ENCODE measurements around the gene SRPK2.
"Not testable (repeated sequence)": the region's sequence is repeated elsewhere in the genome, so short reads cannot be mapped to it uniquely, and the experiment has no call there.

The SRPK2 gene

DNA sequence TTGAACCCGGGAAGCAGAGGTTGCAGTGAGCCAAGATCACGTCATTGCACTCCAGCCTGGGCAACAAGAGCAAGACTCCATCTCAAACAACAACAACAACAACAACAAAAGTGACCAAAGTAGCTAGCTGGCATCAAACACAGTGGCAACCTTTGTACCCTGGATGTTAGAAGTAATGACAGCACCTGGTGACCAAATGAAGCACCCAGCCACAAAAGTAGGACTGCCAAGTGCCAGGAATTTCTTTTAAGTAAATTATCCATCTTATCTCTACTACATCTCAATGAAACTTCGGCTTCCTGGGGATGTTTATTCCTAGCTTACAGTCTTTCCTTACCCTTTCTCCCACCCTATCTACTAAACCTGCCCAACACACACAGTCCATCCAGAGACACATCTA, 18.8 kb downstream of the SRPK2 start:
- DNase-seq: no peak

DNA sequence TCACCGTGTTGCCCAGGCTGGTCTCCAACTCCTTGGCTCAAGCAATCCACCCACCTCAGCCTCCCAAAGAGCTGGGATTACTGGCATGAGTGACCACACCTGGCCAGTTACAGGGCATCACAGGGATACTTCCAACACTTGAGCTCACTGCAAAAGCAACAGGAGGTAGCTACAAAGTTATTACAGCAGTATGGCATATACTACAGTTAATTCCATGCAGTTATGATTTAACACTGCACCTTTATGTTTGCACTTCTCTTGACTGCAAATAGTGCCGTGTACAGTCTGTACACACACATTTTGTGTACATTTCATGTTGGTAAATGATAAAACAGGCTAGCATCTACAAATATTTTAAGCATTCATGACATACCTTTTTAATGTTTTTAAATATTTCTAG, 21.3 kb downstream of the SRPK2 start:
- no peak for DNase-seq

DNA sequence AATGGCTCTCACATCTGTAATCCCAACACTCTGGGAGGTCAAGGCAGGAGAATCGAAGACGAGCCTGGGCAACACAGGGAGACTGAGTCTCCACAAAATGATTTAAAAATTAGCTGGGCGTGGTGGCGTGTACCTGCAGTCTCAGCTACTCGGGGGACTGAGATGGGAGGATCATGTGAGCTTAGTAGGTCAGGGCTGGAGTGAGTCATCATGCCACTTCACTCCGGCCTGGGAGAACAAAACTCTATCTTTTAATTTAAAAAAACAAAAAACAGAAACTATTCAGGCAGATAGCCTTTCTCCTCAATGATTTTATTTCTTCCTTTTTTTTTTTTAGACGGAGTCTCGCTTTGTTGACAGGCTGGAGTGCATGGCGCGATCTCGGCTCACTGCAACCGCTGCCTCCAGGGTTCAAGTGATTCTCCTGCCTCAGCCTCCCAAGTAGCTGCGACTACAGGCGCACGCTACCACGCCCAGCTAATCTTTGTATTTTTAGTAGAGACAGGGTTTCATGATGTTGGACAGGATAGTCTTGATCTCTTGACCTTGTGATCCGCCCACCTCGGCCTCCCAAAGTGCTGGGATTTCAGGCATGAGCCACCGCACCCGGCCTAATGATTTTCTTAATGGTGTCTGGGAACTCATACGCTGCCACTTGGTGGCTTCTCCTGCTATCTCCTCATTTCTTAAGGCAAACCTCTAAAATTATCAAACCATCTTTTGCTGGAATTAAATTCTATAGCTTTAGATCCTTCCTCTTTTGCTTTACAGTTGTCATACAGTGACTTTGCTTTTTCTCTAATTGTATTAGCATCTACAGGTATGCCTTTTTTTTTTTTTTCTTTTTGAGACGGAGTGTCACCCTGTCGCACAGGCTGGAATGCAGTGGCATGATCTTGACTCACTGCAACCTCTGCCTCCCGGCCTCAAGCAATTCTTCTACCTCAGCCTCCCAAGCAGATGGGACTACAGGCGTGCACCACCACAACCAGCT, 22.9 kb downstream of the SRPK2 start:
- no peak for DNase-seq

DNA sequence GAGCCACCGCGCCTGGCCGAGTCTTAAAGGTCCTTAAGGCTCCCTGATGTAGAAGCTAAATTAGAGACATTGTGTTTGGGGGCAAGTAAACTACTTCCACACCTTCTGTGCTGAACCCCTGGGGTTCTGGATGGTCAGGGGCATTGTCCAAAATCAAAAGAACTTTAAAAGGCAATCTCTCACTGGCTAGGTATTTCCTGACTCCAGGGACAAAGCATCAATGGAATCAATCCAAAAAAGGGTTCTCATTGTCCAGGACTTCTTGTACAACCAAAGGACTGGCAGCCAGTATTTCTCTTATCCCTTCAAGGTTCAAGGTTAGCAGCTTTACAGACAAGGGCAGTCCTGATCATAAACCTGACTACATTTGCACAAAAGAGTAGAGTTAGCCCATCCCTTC, 24.0 kb downstream of the SRPK2 start:
- DNase-seq: no peak

DNA sequence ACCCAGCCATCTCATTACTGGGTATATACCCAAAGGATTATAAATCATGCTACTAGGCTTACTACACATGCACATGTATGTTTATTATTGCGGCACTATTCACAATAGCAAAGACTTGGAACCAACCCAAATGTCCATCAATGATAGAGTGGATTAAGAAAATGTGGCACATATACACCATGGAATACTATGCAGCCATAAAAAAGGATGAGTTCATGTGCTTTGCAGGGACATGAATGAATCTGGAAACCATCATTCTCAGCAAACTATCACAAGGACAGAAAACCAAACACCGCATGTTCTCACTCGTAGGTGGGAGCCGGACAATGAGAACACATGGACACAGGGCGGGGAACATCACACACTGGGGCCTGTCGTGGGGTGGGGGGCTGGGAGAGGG, 25.1 kb downstream of the SRPK2 start:
- not testable (repeated sequence) for DNase-seq

DNA sequence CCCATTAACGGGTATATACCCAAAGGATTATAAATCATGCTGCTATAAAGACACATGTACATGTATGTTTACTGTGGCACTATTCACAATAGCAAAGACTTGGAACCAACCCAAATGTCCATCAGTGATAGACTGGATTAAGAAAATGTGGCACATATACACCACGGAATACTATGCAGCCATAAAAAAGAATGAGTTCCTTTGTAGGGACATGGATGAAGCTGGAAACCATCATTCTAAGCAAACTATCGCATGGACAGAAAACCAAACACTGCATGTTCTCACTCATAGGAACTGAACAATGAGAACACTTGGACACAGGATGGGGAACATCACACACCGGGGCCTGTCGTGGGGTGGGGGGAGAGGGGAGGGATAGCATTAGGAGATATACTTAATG, 26.0 kb downstream of the SRPK2 start:
- not testable (repeated sequence) for DNase-seq

DNA sequence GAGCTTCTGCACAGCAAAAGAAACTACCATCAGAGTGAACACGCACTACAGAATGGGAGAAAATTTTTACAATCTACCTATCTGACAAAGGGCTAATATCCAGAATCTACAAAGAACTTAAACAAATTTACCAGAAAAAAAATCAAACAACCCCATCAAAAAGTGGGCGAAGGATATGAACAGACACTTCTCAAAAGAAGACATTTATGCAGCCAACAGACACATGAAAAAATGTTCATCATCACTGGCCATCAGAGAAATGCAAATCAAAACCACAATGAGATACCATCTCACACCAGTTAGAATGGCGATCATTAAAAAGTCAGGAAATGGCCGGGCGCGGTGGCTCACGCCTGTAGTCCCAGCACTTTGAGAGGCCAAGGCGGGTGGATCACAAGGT, 26.7 kb downstream of the SRPK2 start:
- not testable (repeated sequence) for DNase-seq

DNA sequence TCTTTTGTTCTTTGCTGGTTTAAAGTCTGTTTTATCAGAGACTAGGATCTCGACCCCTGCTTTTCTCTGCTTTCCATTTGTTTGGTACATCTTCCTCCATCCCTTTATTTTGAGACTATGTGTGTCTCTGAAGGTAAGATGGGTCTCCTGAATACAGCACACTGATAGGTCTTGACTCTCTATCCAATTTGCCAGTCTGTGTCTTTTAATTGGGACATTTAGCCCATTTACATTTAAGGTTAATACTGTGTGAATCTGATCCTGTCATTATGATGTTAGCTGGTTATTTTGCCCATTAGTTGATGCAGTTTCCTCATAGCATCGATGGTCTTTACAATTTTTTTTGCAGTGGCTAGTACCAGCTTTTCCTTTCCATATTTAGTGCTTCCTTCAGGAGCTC, 28.6 kb downstream of the SRPK2 start:
- not testable (repeated sequence) for DNase-seq

DNA sequence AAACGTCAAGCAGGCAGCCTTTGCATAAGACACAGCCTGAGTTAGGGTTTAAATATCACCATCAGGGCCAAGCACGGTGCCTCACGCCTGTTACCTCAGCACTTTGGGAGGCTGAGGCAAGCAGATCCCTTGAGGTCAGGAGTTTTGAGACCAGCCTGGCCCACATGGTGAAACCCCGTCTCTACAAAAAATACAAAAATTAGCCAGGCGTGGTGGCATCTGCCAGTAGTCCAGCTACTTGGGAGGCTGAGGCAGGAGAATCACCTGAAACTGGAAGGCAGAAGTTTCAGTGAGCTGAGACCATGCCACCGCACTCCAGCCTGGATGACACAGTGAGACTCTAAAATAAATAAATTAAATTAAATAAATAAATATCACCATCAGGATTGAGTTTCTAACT, 33.0 kb downstream of the SRPK2 start:
- no peak for DNase-seq

DNA sequence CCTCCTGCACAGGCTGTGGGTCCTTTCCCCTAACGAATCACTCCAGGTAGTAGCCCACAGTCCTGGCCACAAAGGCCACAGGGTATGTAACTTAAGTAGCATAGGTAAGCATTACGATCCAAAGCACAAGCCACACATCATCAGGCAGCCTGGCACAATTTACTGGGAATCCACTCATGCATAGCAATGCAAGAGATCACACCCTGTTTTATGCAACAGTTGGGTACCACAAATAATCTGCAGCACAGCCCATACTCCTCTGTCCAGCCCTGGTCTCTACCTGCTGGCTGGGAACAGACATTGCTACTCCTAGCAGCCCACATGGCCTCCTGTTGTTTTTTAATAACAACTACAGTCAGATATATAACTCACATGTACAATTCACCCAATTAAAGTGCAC, 34.3 kb downstream of the SRPK2 start:
- no peak for DNase-seq

DNA sequence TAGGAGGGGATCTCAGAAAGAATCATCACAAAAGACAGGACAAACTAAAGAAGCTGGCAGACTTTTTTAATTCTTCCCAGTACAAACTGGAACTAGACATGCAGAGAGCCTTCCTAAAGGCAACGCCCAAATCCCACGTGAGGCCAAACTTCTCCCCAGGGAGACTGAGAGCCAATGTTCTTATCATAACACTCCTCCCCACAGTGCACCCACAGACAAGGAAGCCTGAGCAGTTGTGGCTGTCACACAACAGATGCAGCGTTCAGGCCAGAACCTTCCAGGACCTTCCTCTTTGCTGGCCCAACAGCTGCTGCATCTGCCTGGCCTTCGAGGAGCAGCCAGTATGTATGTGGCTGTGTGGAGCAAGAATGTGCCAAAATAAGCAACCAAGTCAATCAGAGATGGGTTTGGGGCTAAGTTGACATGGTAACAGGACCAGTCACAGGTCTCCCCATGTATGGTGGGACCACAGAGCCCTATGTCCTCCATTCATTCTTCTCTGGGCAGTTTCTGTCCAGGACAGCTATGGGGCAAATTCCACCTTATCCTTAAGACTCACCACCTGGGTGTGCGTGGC, 34.9 kb downstream of the SRPK2 start:
- DNase-seq: no peak

DNA sequence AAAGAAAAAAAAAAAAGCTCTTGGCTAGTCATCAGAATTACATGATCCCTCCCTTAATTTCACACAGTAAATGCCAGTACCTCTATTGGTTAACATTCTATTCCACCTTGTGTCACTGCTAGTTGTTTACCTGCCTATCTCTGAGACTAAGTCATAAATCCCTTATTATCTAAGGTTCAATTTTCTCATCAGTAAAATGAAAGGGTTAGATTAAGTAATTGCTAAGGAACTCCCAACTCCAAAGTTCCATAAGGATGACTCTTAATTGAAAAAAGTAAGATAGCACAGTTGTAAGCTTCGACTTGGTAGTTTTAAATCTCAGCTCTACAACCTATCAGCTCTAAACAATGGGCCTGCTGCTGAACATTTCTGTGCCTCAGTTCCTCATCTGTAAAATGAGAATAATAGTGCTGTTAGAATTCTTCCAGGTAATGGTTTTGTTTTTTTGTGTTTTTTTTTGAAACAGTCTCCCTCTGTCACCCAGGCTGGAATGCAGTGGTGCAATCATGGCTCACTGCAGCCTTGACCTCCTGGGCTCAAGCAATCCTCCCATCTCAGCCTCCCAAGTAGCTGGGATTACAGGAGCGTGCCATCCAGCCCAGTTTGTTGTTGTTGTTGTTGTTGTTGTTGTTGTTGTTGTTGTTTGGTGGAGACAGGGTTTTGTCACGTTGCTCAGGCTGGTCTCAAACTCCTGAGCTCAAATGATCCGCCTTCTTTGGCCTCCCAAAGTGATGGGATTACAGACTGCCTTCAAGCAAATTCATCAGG, 35.6 kb downstream of the SRPK2 start:
- no peak for DNase-seq

DNA sequence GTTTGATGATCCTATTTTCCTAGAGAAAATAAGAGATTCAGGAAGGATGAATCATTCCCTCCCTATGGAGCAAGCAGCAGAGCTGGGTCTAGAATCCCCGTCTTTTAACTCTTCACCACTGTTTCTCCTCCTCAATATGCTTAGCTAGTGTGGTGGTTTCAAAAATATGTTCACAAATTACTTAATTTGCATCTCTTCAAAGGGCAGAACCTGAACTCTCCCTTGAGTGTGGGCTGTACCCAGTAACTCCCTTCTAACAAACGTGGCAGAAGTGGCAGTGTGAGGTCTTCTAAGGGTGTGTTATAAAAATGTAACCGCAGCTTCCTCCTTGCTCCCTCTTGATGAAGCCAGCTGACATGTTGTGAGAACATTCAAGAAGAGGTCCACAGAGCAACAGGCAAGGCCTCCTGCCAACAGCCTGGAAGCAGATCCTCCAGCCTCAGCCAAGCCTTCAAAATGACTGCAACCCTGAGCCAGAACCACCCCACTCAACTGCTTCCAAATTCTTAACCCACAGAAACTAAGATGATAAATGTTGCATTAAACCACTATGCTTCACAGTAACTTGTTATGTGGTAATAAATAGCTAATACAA, 36.6 kb downstream of the SRPK2 start:
- no peak for DNase-seq

DNA sequence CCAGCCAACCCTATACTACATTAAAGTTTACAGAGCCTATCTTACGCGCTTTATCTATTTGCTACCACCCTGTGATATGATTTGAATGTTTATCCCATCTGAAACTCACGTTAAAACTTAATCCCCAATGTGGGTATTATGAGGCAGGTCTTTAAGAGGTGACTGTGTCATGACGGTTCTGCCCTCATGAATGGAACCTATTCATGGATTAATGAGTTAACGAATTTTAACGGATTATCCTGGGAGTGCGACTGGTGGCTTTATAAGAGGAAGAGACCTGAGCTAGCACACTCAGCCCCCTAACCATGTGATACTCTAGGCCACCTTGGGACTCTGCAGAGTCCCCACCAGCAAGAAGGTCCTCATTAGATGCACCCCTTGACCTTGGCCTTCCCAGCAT, 37.8 kb downstream of the SRPK2 start:
- no peak for DNase-seq

DNA sequence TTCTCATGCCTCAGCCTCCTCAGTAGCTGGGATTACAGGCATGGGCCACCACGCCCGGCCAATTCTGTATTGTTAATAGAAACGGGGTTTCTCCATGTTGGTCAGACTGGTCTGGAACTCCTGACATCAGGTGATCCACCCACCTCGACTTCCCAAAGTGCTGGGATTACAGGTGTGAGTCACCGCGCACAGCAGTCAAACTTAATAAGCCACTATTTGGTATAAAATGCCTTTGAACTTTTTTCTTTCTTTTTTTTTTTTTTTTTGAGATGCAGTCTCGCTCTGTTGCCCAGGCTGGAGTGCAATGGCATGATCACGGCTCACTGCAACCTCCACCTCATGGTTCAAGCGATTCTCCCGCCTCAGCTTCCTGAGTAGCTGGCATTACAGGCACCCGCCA, 40.5 kb downstream of the SRPK2 start:
- DNase-seq: not testable (repeated sequence)

DNA sequence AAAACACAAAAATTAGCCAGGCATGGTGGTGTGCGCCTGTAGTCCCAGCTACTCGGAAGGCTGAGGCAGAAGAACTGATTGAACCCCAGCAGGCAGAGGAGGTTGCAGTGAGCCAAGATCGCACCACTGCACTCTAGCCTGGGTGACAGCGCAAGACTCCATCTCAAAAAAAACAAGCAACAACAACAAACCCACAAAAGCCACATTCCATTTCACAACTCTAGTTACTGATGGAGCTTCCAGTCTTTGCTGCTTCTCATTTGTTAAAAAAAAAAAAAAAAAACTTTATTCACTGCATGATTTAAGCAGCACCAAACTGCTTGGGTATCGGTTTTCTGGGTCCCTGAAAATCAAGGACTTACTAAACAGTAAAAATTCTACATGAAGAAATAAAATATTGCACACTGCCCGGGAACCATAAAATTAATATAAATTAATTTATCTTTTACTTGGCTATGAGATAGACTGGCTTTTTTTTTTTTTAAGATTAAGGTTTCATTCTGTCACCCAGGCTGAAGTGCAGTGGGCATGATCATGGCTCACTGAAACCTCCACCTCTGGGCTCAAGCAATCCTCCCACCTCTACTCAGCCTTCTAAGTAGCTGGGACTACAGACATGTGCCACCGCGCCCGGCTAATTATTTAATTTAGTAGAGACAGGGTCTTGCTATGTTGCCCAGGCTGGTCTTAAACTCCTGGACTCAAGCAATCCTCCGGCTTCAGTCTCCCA, 42.0 kb downstream of the SRPK2 start:
- DNase-seq: no peak

DNA sequence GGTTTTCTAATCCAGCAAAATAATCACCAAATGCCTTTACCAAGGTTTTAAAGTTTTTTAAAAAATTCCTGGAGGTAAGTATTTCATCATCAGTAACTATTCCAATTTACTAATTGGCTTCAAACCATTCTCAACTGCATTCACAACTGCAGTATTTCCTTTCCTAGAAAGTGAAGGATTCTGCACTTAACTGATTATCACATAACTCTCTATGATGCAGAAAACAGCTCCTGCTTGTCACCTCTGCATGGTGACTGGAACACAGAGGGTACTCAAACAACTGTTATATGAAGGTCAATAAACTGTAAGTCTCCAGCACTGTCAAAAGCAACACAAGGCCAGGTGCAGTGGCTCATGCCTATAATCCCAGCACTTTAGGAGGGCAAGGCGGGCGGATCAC, 42.6 kb downstream of the SRPK2 start:
- no peak for DNase-seq

DNA sequence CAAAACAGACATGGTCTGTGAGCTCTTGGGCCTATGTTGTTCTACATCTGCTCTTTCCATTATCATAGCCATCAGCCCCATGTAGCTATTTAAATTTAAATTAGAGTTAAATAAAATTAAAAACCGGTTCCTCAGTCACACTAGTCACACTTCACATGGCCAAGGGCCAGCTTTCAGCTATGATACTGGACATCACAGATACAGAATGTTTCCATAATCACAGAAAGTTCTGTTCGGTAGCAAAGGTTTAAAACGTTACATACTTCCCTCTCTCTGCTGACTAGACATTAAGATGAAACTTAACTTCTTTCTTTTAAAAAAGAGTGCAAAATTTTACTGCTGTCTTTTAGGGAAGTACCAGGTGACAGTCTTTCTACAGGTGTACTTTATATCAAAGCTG, 43.0 kb downstream of the SRPK2 start:
- no peak for DNase-seq

DNA sequence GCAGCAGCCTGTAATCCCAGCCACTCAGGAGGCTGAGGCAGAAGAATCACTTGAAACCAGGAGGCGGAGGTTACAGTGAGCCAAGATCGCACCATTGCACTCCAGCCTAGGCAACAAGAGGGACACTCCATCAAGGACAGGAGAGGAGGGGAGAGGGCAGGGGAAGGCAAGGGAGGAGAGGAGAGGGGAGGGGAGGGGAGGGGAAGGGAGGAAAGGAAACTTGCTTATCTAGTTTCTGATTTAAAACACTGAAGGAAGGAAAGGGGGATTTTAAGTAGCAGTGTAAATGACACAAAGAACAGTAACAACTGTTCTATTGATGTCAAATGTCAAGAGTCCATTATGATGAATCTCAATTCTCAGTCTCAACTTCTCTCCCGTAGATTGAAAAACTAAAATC, 43.7 kb downstream of the SRPK2 start:
- no peak for DNase-seq

DNA sequence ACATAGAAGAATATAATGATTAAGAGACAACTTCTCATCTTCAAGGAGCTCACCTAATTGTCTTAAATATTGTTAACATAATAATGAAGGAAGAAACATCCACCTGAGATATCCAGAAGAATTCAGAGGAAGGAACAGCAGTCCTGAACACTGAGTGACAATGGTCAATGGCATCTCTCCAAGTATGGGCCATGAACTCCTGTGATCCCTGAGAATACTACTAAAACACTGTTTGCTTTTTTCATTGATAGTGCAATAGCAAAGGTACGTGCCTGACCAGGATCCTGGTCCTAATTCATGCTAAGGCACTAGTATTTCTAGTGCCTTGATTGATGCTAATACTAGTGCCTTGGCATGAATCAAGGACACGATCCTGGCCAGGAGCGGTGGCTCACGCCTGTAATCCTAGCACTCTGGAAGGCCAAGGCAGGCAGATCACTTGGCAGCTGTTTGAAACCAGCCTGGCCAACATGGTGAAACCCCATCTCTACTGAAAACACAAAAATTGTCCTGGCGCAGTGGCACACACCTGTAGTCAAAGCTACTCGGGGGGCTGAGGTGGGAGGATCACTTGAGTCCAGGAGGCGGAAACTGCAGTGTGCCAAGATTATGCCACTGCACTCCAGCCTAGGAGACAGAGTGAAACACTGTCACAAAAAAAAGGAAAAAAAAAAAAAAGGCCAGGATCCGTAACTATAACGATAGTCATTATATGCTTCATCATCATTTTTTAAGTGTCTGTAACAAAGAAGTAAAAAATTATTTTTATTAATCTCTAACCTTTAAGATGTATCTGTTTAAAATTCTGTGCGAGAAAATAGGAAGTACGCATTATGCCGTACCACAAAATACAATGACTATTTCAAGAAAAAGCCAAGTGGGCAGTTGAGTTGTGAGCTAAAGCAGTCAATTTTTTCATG, 49.1 kb downstream of the SRPK2 start:
- DNase-seq: no peak

DNA sequence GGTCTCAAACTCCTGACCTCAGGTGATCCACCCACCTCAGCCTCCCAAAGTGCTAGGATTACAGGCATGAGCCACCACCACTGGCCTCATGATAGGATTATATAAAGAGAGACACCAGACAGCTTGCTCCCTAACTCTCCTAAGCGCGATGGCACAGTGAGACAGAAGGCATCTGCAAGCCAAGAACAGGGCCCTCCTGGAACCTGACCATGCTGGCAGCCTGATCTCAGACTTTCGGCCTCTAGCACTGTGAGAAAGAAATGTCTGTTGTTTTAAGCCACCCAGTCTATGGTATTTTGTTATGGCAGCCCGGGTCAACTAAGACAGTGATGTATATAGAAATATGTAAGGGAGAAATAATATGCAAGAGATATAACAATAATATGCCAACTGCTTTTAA, 51.2 kb downstream of the SRPK2 start:
- DNase-seq: no peak

DNA sequence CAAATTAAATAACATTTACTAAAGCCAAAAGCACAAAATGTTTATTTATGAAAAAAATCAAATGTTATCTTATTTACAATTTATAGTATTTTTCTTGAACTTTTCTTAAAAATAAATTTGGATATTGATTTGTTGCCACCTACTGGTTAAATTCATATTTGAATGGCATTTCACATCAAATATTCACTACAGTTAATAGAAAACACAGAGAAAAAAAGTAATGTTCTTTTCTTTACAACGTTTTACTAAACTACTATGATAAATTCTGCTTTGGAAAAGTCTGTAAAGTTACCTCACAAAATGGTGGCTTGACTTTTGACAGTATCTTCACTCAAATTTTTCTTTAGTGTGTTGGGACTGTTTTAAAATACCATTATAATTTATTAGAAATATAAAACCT, 52.7 kb downstream of the SRPK2 start:
- DNase-seq: peak; percentile 15

Data from NCI-H1092 (cell line).